Astrocyte (in vitro differentiated cells and primary cell): ENCODE data around the gene ZGPAT. TPM values are rescaled to one million over a fixed set of nuclear protein-coding genes. Genes with fewer than 3 reads are reported as not detected.
"Not testable (repeated sequence)": the region's sequence is repeated elsewhere in the genome, so short reads cannot be mapped to it uniquely, and the experiment has no call there.

Experiments
- DNase-seq: peaks from one replicate; pipeline ENCODE4 v3.0.0-alpha.2; 2010; ENCODE audit warnings: low read depth
- FAIRE-seq: peaks from 2 replicates; lab custom pipeline; 2011; peaks lifted over from hg19 to GRCh38; lab: Jason Lieb, UNC
- H2AFZ ChIP-seq: 2 replicates; pipeline ENCODE4 v1.6.0; 2012; ENCODE audit warnings: low read depth, low read length, inconsistent platforms
- H3K27ac ChIP-seq: 2 replicates; pipeline ENCODE4 v1.5.1; 2011; ENCODE audit warnings: low read depth, low read length, inconsistent platforms
- H3K27me3 ChIP-seq: 2 replicates; pipeline ENCODE4 v1.6.0; 2011; ENCODE audit warnings: low read length, inconsistent platforms; ENCODE audit not compliant: insufficient read depth
- H3K36me3 ChIP-seq: 2 replicates; pipeline ENCODE4 v1.5.1; 2011; ENCODE audit warnings: low read length, inconsistent platforms; ENCODE audit not compliant: insufficient read depth
- H3K4me1 ChIP-seq: 2 replicates; pipeline ENCODE4 v1.5.1; 2011; ENCODE audit warnings: low read length, inconsistent platforms; ENCODE audit not compliant: insufficient read depth
- H3K4me2 ChIP-seq: 2 replicates; pipeline ENCODE4 v1.6.0; 2012; ENCODE audit warnings: low read length, inconsistent platforms
- H3K4me3 ChIP-seq: 2 replicates; pipeline ENCODE4 v1.5.1; 2011; ENCODE audit warnings: low read depth, mild to moderate bottlenecking, low read length, inconsistent platforms; ENCODE audit not compliant: insufficient read depth
- H3K79me2 ChIP-seq: 2 replicates; pipeline ENCODE4 v1.6.0; 2012; ENCODE audit warnings: mild to moderate bottlenecking, low read length, inconsistent platforms; ENCODE audit not compliant: insufficient read depth
- H3K9ac ChIP-seq: 2 replicates; pipeline ENCODE4 v1.6.0; 2012; ENCODE audit warnings: mild to moderate bottlenecking, low read length, inconsistent platforms
- H3K9me3 ChIP-seq: 2 replicates; pipeline ENCODE4 v1.5.1; 2012; ENCODE audit warnings: low read depth, mild to moderate bottlenecking, low read length, inconsistent platforms; ENCODE audit not compliant: insufficient read depth
- H4K20me1 ChIP-seq: 2 replicates; pipeline ENCODE4 v1.6.0; 2012; ENCODE audit warnings: low read length, inconsistent platforms; ENCODE audit not compliant: insufficient read depth
- H3K27ac Mint-ChIP-seq: one replicate; pipeline ENCODE4 v1.8.0; 2021; ENCODE audit warnings: mild to moderate bottlenecking, mixed read lengths; ENCODE audit not compliant: unreplicated experiment
- H3K27me3 Mint-ChIP-seq: one replicate; pipeline ENCODE4 v1.8.0; 2021; ENCODE audit warnings: low read depth, mixed read lengths; ENCODE audit not compliant: unreplicated experiment
- H3K36me3 Mint-ChIP-seq: one replicate; pipeline ENCODE4 v1.8.0; 2021; ENCODE audit warnings: low read depth, mixed read lengths; ENCODE audit not compliant: unreplicated experiment
- H3K4me1 Mint-ChIP-seq: one replicate; pipeline ENCODE4 v1.8.0; 2021; ENCODE audit warnings: low read depth, mixed read lengths; ENCODE audit not compliant: unreplicated experiment
- H3K4me3 Mint-ChIP-seq: one replicate; pipeline ENCODE4 v1.8.0; 2021; ENCODE audit warnings: mild to moderate bottlenecking, moderate library complexity, mixed read lengths; ENCODE audit not compliant: unreplicated experiment
- H3K9me3 Mint-ChIP-seq: one replicate; pipeline ENCODE4 v1.8.0; 2021; ENCODE audit warnings: mild to moderate bottlenecking, mixed read lengths; ENCODE audit not compliant: unreplicated experiment
- CTCF ChIP-seq: IDR thresholded peaks from 2 replicates; pipeline ENCODE4 v1.5.1; 2011; ENCODE audit warnings: low read depth, mild to moderate bottlenecking, inconsistent platforms, low read length, moderate library complexity; ENCODE audit not compliant: insufficient read depth
- EZH2 ChIP-seq: IDR thresholded peaks from 2 replicates; pipeline ENCODE4 v1.6.1; 2012; ENCODE audit warnings: mild to moderate bottlenecking, low read length, inconsistent platforms; ENCODE audit not compliant: insufficient read depth
- total RNA-seq: library from RNA; stranded (reverse); gene quantifications from 2 replicates; pipeline ENCODE4 v1.2.1, GENCODE V29; 2021

Gene ZGPAT
- total RNA-seq, 1 donor from 2014 or later, result 24.8 TPM

DNA sequence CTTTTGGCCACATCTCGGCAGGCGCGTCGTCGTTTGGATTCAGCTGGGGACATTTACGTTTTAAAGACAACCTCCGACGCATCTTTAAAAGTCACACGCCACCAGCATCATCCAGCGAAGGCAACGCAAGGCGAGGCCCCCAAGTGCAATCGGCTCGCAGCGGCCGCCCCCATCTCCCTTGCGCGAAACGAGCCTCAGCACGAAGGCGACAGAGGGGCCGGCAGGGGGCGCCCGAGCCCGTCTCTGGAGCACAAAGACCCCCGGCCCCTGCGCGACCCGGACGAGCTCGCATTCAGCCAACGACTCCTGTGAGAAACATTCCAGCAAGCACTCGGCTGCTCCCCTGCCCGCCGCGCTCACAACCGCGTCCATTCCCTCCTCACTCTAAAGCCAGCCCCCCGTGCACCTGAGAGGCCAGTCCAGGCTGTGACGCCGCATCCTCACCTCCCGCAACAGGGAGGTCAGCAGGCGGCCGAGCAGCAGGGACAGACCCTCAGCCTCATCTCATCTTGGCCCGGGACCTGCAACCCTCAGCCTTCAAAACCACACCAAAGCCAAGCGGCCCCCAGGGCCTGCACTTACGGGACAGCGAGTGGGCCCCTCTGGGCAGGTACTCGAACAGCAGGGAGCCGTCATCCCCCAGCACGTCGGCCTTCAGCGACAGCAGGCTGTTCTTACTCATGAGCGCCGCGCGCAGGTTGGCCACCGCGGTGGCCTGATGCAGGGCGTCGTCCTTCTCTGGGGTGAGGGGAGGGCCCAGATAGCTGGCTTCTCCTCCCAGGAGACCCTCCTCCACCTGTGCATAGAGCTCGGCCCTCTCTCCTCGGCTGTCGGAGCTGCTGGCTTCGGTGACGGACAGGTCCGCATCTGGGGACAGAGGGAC lies 67.5 kb downstream of the ZGPAT start:
- Histone ChIP-seq H3K27me3 (no peaks in the 10 kb centered on the region), H3K79me2 (peaks cover 7% of the 10 kb centered on the region), H3K9ac (peak overlapping the region; percentile 60), H3K4me3 (peak overlapping the region; percentile 44), H3K27ac (no peak overlapping the region), H4K20me1 (peaks cover 12% of the 10 kb centered on the region), H3K4me1 (peaks cover 8% of the 10 kb centered on the region), H2AFZ (peak overlapping the region; percentile 84), H3K36me3 (no peaks in the 10 kb centered on the region), H3K4me2 (peak overlapping the region; percentile 87), H3K9me3 (no peaks in the 10 kb centered on the region)
- TF ChIP-seq CTCF, result peak; percentile 42
- no peak for TF ChIP-seq EZH2
- Mint-ChIP-seq H3K4me3 (peak overlapping the region; percentile 45), H3K4me1 (peaks cover 14% of the 10 kb centered on the region), H3K27me3 (no peaks in the 10 kb centered on the region), H3K27ac (peak overlapping the region; percentile 41), H3K9me3 (no peaks in the 10 kb centered on the region), H3K36me3 (peaks cover 5% of the 10 kb centered on the region)
- no peak for FAIRE-seq
- DNase-seq, result peak; percentile 12

- H4K20me1 ChIP-seq, result peaks cover 12% of the 10 kb centered on the region
- H2AFZ ChIP-seq, H3K79me2 ChIP-seq, H3K27ac Mint-ChIP-seq, H3K4me1 ChIP-seq, H3K27ac ChIP-seq, DNase-seq, H3K36me3 ChIP-seq, H3K4me2 ChIP-seq, FAIRE-seq, H3K9ac ChIP-seq, H3K4me3 Mint-ChIP-seq, H3K4me3 ChIP-seq, H3K9me3 Mint-ChIP-seq, H3K9me3 ChIP-seq, H3K27me3 ChIP-seq, H3K36me3 Mint-ChIP-seq, H3K27me3 Mint-ChIP-seq: not testable (repeated sequence)
- peaks cover 14% of the 10 kb centered on the region for H3K4me1 Mint-ChIP-seq
Measured at GRCh38 chr20:63776875-63777274, 69.0 kb downstream of the ZGPAT start.

DNA sequence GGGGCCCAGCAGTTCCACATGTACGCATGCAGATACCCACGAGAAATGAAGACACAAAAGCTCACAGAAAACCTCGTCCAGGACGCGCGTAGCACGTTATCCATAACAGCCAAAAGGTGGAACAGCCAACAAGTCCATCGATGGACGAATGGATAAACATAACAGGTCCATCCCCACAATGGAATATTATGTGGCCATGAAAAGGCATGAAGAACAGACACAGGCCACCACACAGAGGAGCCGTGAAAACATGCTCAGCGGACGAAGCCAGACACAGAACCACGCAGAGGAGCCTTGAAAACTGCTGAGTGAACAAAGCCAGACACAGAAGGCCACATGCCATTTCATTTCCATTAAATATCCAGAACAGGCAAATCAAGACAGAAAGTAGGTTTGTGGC lies 69.8 kb downstream of the ZGPAT start:
- H3K4me1 Mint-ChIP-seq, result peaks cover 14% of the 10 kb centered on the region
- DNase-seq, result no peak
- no peak for FAIRE-seq
- TF ChIP-seq EZH2, result no peak
- TF ChIP-seq CTCF, result no peak
- H3K9me3 ChIP-seq, result no peaks in the 10 kb centered on the region
- peaks cover 8% of the 10 kb centered on the region for H3K4me1 ChIP-seq
- H3K27me3 ChIP-seq, result no peaks in the 10 kb centered on the region
- no peak overlapping the region for H3K27ac ChIP-seq
- H3K9me3 Mint-ChIP-seq, result no peaks in the 10 kb centered on the region
- no peak overlapping the region for H3K4me3 ChIP-seq
- no peaks in the 10 kb centered on the region for H3K36me3 ChIP-seq
- H3K27ac Mint-ChIP-seq, result peak overlapping the region; percentile 48
- no peak overlapping the region for H2AFZ ChIP-seq
- H3K4me3 Mint-ChIP-seq, result no peak overlapping the region
- peaks cover 12% of the 10 kb centered on the region for H4K20me1 ChIP-seq
- H3K9ac ChIP-seq, result no peak overlapping the region
- H3K4me2 ChIP-seq, result peak overlapping the region; percentile 37
- no peaks in the 10 kb centered on the region for H3K27me3 Mint-ChIP-seq
- H3K36me3 Mint-ChIP-seq, result peaks cover 5% of the 10 kb centered on the region
- peaks cover 7% of the 10 kb centered on the region for H3K79me2 ChIP-seq
